ENCODE results near the gene LRIT3. TPM values are rescaled to one million over a fixed set of nuclear protein-coding genes. Genes with fewer than 3 reads are reported as not detected.

LRIT3 gene
- total RNA-seq, 2 experiments from 2014 or later, result 0.11 to 0.13 TPM

DNA sequence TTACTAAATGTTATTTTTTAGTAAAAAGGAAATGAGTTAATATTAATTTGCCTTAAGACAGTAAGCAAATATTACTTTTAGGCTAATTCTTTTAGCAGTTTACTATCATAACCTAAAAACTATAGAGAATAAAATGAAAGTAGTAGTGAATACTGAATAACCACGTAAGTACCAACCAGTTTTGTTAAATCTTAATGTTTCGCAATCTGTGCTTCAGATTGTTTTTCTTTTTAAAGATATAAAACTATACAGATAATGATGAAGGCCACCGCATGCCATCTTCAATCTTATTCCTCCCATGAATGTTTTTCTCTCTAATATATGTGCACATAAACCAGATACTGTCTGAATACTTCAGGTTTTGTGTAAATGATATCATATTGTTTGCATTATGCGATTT, 14.2 kb upstream of the LRIT3 start:
- intact Hi-C loops (cut with micrococcal nuclease; ENCODE audit: unreplicated experiment), result no loop called here
- CTCF ChIA-PET (ENCODE audit: unreplicated experiment), result no interaction called here

GRCh38 chr4:109836985-109837384, 10.9 kb upstream of the LRIT3 start:
- H4K20me1 ChIP-seq (ENCODE audit: insufficient read depth, low read length), result no peaks in the 10 kb centered on the region
- CTCF ChIA-PET (ENCODE audit: unreplicated experiment), result no interaction called here
- no TSS peak for BruUV-seq (replicated peaks)

More for the DNA sequence above, 14.2 kb upstream of the LRIT3 start:
- Histone ChIP-seq H3K4me1 (ENCODE audit: insufficient read depth, low read length, poor library complexity, severe bottlenecking) (no peaks in the 10 kb centered on the region), H3K4me2 (ENCODE audit: low read length) (no peak overlapping the region), H3K27ac (ENCODE audit: low read depth, low read length, poor library complexity, severe bottlenecking) (no peak overlapping the region), H2AFZ (ENCODE audit: low read length) (no peak overlapping the region), H3K36me3 (ENCODE audit: insufficient read depth, low read length) (peaks cover 7% of the 10 kb centered on the region; the same call in 1 of the 2 replicates), H3K4me3 (ENCODE audit: low read depth, low read length, poor library complexity, severe bottlenecking) (no peak overlapping the region), H3K79me2 (ENCODE audit: insufficient read depth, low read depth, low read length) (no peaks in the 10 kb centered on the region), H4K20me1 (ENCODE audit: insufficient read depth, low read length) (no peaks in the 10 kb centered on the region), H3K9me3 (ENCODE audit: low read length) (peaks cover 11% of the 10 kb centered on the region; the same call in 1 of the 2 replicates), H3K9me2 (ENCODE audit: insufficient read depth, low read length) (no peaks in the 10 kb centered on the region)
- BruUV-seq (replicated peaks), result no TSS peak
- no peak for DNase-seq (ENCODE audit: low spot score)
- TF ChIP-seq CTCF (conservative IDR thresholded peaks at IDR 0.05; ENCODE audit: low read length) (no peak), EZH2phosphoT487 (IDR thresholded peaks at IDR 0.05; ENCODE audit: borderline replicate concordance, low read depth, low read length) (no peak)
- POLR2A ChIA-PET, result no interaction called here

More at GRCh38 chr4:109836985-109837384, 10.9 kb upstream of the LRIT3 start:
- POLR2A ChIA-PET, result interaction anchor here (0.7 kb wide), 1 partner anchor 115 kb away, joined by 3 read pairs; no protein-coding TSS in a partner anchor
- Histone ChIP-seq H3K9me3 (ENCODE audit: low read length) (peaks cover 11% of the 10 kb centered on the region; the same call in 1 of the 2 replicates), H3K36me3 (ENCODE audit: insufficient read depth, low read length) (no peaks in the 10 kb centered on the region), H3K27ac (ENCODE audit: low read depth, low read length, poor library complexity, severe bottlenecking) (no peak overlapping the region), H3K79me2 (ENCODE audit: insufficient read depth, low read depth, low read length) (no peaks in the 10 kb centered on the region), H3K4me3 (ENCODE audit: low read depth, low read length, poor library complexity, severe bottlenecking) (no peak overlapping the region), H3K4me2 (ENCODE audit: low read length) (no peak overlapping the region), H2AFZ (ENCODE audit: low read length) (no peak overlapping the region), H3K9me2 (ENCODE audit: insufficient read depth, low read length) (no peaks in the 10 kb centered on the region), H3K4me1 (ENCODE audit: insufficient read depth, low read length, poor library complexity, severe bottlenecking) (no peaks in the 10 kb centered on the region)
- intact Hi-C loops (cut with micrococcal nuclease; ENCODE audit: unreplicated experiment), result no loop called here
- TF ChIP-seq EZH2phosphoT487 (IDR thresholded peaks at IDR 0.05; ENCODE audit: borderline replicate concordance, low read depth, low read length) (no peak), CTCF (conservative IDR thresholded peaks at IDR 0.05; ENCODE audit: low read length) (no peak)
- DNase-seq (ENCODE audit: low spot score), result no peak

Data from OCI-LY7 (cell line).